Neural cell (in vitro differentiated cells): Measurements from ENCODE around the gene PDHX. TPM values are rescaled to one million over a fixed set of nuclear protein-coding genes. Genes with fewer than 3 reads are reported as not detected.

Source experiments
- H2AFZ ChIP-seq: fragments of 200-600, 300-800 bp; sonication (generic), shearing (Covaris generic); 2 replicates; pipeline ENCODE4 v1.6.0; 2014; ENCODE audit warnings: low read depth, mild to moderate bottlenecking, antibody characterized with exemption, low read length, moderate library complexity
- H3F3A ChIP-seq: fragments of 200-600 bp; shearing (Covaris generic); 2 replicates; pipeline ENCODE4 v1.6.1; 2016; ENCODE audit warnings: mild to moderate bottlenecking, moderate library complexity, mixed read lengths, antibody characterized with exemption, low read length; ENCODE audit not compliant: insufficient read depth, poor library complexity, severe bottlenecking
- H3K27ac ChIP-seq: fragments of 200-600, 300-800 bp; sonication (generic), shearing (Covaris generic); 2 replicates; pipeline ENCODE4 v1.5.1; 2014; ENCODE audit warnings: mild to moderate bottlenecking, low read length, moderate library complexity
- H3K27me3 ChIP-seq: fragments of 300-800, 200-600 bp; sonication (generic), shearing (Covaris generic); 2 replicates; pipeline ENCODE4 v1.6.0; 2014; ENCODE audit warnings: mild to moderate bottlenecking, low read depth, low read length, moderate library complexity; ENCODE audit not compliant: insufficient read depth
- H3K36me3 ChIP-seq: fragments of 300-800, 200-600 bp; sonication (generic), shearing (Covaris generic); 2 replicates; pipeline ENCODE4 v1.5.1; 2014; ENCODE audit warnings: mild to moderate bottlenecking, antibody characterized with exemption, low read length, moderate library complexity; ENCODE audit not compliant: insufficient read depth
- H3K4me2 ChIP-seq: fragments of 300-800, 200-600 bp; sonication (generic), shearing (Covaris generic); 2 replicates; pipeline ENCODE4 v1.6.0; 2014; ENCODE audit warnings: mild to moderate bottlenecking, low read length
- H3K4me3 ChIP-seq: fragments of 300-800, 200-600 bp; sonication (generic), shearing (Covaris generic); 2 replicates; pipeline ENCODE4 v1.5.1; 2014; ENCODE audit warnings: mild to moderate bottlenecking, low read length, moderate library complexity
- H3K79me2 ChIP-seq: fragments of 200-600 bp; shearing (Covaris generic); replicated peaks from 2 replicates; pipeline ENCODE4 v1.6.0; 2014; ENCODE audit warnings: mild to moderate bottlenecking, low read length, moderate library complexity; ENCODE audit not compliant: insufficient read depth
- H3K9ac ChIP-seq: fragments of 300-800, 200-600 bp; sonication (generic), shearing (Covaris generic); 2 replicates; pipeline ENCODE4 v1.6.1; 2016; ENCODE audit warnings: mild to moderate bottlenecking, low read length, mixed read lengths
- H3K9me2 ChIP-seq: fragments of 200-600 bp; shearing (Covaris generic); 2 replicates; pipeline ENCODE4 v1.6.1; 2016; ENCODE audit warnings: mild to moderate bottlenecking, low read length, mixed read lengths; ENCODE audit not compliant: insufficient read depth
- H3K9me3 ChIP-seq: fragments of 200-600, 300-800 bp; sonication (generic), shearing (Covaris generic); 2 replicates; pipeline ENCODE4 v1.6.1; 2016; ENCODE audit warnings: mild to moderate bottlenecking, mixed run types, low read length, moderate library complexity, mixed read lengths
- H4K20me1 ChIP-seq: fragments of 200-600 bp; shearing (Covaris generic); 2 replicates; pipeline ENCODE4 v1.6.1; 2016; ENCODE audit warnings: mild to moderate bottlenecking, mixed run types; ENCODE audit not compliant: insufficient read depth
- CTCF ChIP-seq: fragments of 450-650 bp; IDR thresholded peaks from 2 replicates; pipeline ENCODE4 v1.5.1; 2014; ENCODE audit warnings: antibody characterized with exemption, mild to moderate bottlenecking, moderate library complexity; ENCODE audit not compliant: poor library complexity, severe bottlenecking
- EP300 ChIP-seq: fragments of 450-650 bp; conservative IDR thresholded peaks from 2 replicates; pipeline ENCODE4 v1.6.1; 2014; ENCODE audit warnings: antibody characterized with exemption, mild to moderate bottlenecking, moderate library complexity; ENCODE audit not compliant: poor library complexity, severe bottlenecking
- EZH2 ChIP-seq: fragments of 200-600, 300-800 bp; shearing (Covaris generic), sonication (generic); IDR thresholded peaks from 2 replicates; pipeline ENCODE4 v1.6.1; 2014; ENCODE audit warnings: antibody characterized with exemption, low read length, borderline replicate concordance, mild to moderate bottlenecking; ENCODE audit not compliant: insufficient read depth, poor library complexity, severe bottlenecking
- MXI1 ChIP-seq: fragments of 450-650 bp; conservative IDR thresholded peaks from 2 replicates; pipeline ENCODE4 v1.6.1; 2014; ENCODE audit warnings: antibody characterized with exemption, mild to moderate bottlenecking; ENCODE audit not compliant: poor library complexity, severe bottlenecking
- POLR2AphosphoS5 ChIP-seq: IDR thresholded peaks from 2 replicates; pipeline ENCODE4 v1.6.1; 2012
- RAD21 ChIP-seq: fragments of 450-650 bp; conservative IDR thresholded peaks from 2 replicates; pipeline ENCODE4 v1.6.1; 2014; ENCODE audit warnings: antibody characterized with exemption, mild to moderate bottlenecking, moderate library complexity
- SMC3 ChIP-seq: fragments of 450-650 bp; conservative IDR thresholded peaks from 2 replicates; pipeline ENCODE4 v1.6.1; 2014; ENCODE audit warnings: antibody characterized with exemption, mild to moderate bottlenecking, moderate library complexity; ENCODE audit not compliant: poor library complexity
- TAF1 ChIP-seq: IDR thresholded peaks from 2 replicates; pipeline ENCODE4 v1.6.1; 2012; ENCODE audit warnings: low read depth
- polyA plus RNA-seq: library from polyadenylated mRNA; depleted of rRNA; stranded (reverse); fragments of >200 nt; gene quantifications from 2 replicates; pipeline ENCODE4 v1.2.3, GENCODE V29; 2014
- TF ChIP-seq, protein P1 (sequence below): IDR thresholded peaks from 2 replicates; pipeline ENCODE4 v1.6.1; 2012; ENCODE audit warnings: borderline replicate concordance

PDHX gene
- polyA plus RNA-seq, 1 donor from 2014 or later, result 59.8 TPM

DNA sequence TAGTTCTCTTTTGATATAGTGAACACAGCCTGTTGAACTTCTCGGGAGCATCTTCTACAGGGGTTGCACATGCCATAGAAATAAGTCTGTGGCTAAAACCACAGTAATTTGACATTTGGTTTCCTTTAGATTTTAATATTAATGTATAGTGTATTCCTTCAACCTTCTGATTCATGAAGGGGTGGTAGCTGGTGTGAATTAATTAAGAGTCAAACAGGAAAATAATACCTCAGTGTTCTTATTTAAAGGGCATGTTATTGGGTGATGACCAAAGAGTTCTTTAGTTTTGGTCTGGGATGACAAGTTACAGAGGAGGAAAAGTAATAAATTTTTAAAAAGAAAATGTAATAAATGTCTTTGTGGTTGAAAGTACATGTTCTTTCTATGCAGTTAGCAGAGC, 86.8 kb downstream of the PDHX start:
- H3K9me2 ChIP-seq, result no peaks in the 10 kb centered on the region
- no peaks in the 10 kb centered on the region for H3K36me3 ChIP-seq
- H3K9me3 ChIP-seq, result no peaks in the 10 kb centered on the region
- H4K20me1 ChIP-seq, result no peaks in the 10 kb centered on the region
- H3K9ac ChIP-seq, result no peak overlapping the region
- TF ChIP-seq RAD21, result no peak
- H3F3A ChIP-seq, result no peaks in the 10 kb centered on the region
- no peaks in the 10 kb centered on the region for H3K79me2 ChIP-seq
- no peak overlapping the region for H3K4me2 ChIP-seq
- no peak overlapping the region for H2AFZ ChIP-seq
- no peak overlapping the region for H3K27ac ChIP-seq
- H3K27me3 ChIP-seq, result no peaks in the 10 kb centered on the region
- H3K4me3 ChIP-seq, result no peak overlapping the region

DNA sequence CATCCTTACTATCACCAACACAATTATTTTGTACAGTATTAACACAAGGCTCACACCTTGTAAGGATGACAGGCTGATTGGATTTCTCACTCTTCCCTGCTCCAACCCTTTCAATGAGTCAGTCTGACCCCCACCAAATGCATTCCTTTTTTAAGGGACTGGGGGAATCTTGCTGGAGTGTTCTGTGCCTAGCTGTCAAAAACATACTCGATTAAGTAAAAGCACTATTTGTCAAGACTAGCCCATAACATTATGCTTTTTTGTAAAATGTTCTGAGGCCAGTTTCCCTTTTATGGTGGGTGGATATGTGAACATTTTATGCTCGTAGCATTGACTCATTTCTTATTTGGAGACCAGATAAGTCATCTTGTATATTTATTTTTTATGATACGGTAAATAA, 87.2 kb downstream of the PDHX start:
- Histone ChIP-seq H2AFZ (no peak overlapping the region), H3K9me3 (no peaks in the 10 kb centered on the region), H3K4me2 (no peak overlapping the region), H3K79me2 (no peaks in the 10 kb centered on the region), H3K27ac (no peak overlapping the region), H3F3A (no peaks in the 10 kb centered on the region), H3K27me3 (no peaks in the 10 kb centered on the region), H3K9ac (no peak overlapping the region), H3K36me3 (no peaks in the 10 kb centered on the region), H3K4me3 (no peak overlapping the region), H3K9me2 (no peaks in the 10 kb centered on the region), H4K20me1 (no peaks in the 10 kb centered on the region)
- no peak for TF ChIP-seq CTCF
- TF ChIP-seq EZH2, result no peak
- no peak for TF ChIP-seq SMC3
- no peak for TF ChIP-seq POLR2AphosphoS5
- TF ChIP-seq TAF1, result no peak
- TF ChIP-seq RAD21, result no peak
- TF ChIP-seq, protein P1, sequence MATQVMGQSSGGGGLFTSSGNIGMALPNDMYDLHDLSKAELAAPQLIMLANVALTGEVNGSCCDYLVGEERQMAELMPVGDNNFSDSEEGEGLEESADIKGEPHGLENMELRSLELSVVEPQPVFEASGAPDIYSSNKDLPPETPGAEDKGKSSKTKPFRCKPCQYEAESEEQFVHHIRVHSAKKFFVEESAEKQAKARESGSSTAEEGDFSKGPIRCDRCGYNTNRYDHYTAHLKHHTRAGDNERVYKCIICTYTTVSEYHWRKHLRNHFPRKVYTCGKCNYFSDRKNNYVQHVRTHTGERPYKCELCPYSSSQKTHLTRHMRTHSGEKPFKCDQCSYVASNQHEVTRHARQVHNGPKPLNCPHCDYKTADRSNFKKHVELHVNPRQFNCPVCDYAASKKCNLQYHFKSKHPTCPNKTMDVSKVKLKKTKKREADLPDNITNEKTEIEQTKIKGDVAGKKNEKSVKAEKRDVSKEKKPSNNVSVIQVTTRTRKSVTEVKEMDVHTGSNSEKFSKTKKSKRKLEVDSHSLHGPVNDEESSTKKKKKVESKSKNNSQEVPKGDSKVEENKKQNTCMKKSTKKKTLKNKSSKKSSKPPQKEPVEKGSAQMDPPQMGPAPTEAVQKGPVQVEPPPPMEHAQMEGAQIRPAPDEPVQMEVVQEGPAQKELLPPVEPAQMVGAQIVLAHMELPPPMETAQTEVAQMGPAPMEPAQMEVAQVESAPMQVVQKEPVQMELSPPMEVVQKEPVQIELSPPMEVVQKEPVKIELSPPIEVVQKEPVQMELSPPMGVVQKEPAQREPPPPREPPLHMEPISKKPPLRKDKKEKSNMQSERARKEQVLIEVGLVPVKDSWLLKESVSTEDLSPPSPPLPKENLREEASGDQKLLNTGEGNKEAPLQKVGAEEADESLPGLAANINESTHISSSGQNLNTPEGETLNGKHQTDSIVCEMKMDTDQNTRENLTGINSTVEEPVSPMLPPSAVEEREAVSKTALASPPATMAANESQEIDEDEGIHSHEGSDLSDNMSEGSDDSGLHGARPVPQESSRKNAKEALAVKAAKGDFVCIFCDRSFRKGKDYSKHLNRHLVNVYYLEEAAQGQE, result no peak
- no peak for TF ChIP-seq MXI1
- TF ChIP-seq EP300, result no peak

GRCh38 chr11:35005141-35005780, 88.8 kb downstream of the PDHX start:
- Histone ChIP-seq H4K20me1 (no peaks in the 10 kb centered on the region), H3K4me3 (no peak overlapping the region), H3F3A (no peaks in the 10 kb centered on the region), H2AFZ (no peak overlapping the region), H3K9me2 (no peaks in the 10 kb centered on the region), H3K27ac (no peak overlapping the region), H3K9me3 (no peaks in the 10 kb centered on the region), H3K27me3 (no peaks in the 10 kb centered on the region), H3K4me2 (no peak overlapping the region), H3K9ac (no peak overlapping the region), H3K36me3 (no peaks in the 10 kb centered on the region), H3K79me2 (no peaks in the 10 kb centered on the region)
- TF ChIP-seq RAD21 (no peak), POLR2AphosphoS5 (no peak), EZH2 (no peak), SMC3 (no peak), MXI1 (no peak), EP300 (no peak), CTCF (no peak), TAF1 (no peak)
- TF ChIP-seq, protein P1, result no peak
